DMS114 treated with DMSO at 0.1 percent for 48 hours (cell line): Measurements from ENCODE around the gene CACNA1I.

Experiments
- DNase-seq: peaks from one replicate; lab custom pipeline; 2025; ENCODE audit not compliant: unreplicated experiment; lab: John Stamatoyannopoulos, UW

CACNA1I gene

GRCh38 chr22:39646398-39647063, 76.0 kb downstream of the CACNA1I start:
- no peak for DNase-seq

- DNase-seq = no peak
Measured at GRCh38 chr22:39647836-39648629, 77.5 kb downstream of the CACNA1I start.

GRCh38 chr22:39648630-39648950, 78.0 kb downstream of the CACNA1I start:
- DNase-seq = no peak

GRCh38 chr22:39649500-39650089, 79.0 kb downstream of the CACNA1I start:
- DNase-seq = no peak

- DNase-seq = no peak
Measured at GRCh38 chr22:39651053-39651996, 80.8 kb downstream of the CACNA1I start.

- no peak for DNase-seq
Measured at GRCh38 chr22:39652990-39653786, 82.6 kb downstream of the CACNA1I start.

GRCh38 chr22:39653787-39654077, 83.2 kb downstream of the CACNA1I start:
- DNase-seq = no peak

GRCh38 chr22:39654131-39654926, 83.8 kb downstream of the CACNA1I start:
- no peak for DNase-seq

- no peak for DNase-seq
Measured at GRCh38 chr22:39655004-39655579, 84.5 kb downstream of the CACNA1I start.

- DNase-seq = no peak
Measured at GRCh38 chr22:39655831-39656230, 85.3 kb downstream of the CACNA1I start.

- no peak for DNase-seq
Measured at GRCh38 chr22:39656495-39657490, 86.2 kb downstream of the CACNA1I start.

- no peak for DNase-seq
Measured at GRCh38 chr22:39658367-39658766, 87.8 kb downstream of the CACNA1I start.

GRCh38 chr22:39658806-39659463, 88.4 kb downstream of the CACNA1I start:
- DNase-seq = no peak

GRCh38 chr22:39661501-39661841, 90.9 kb downstream of the CACNA1I start:
- no peak for DNase-seq

- DNase-seq = no peak
Measured at GRCh38 chr22:39661842-39662685, 91.5 kb downstream of the CACNA1I start.

- no peak for DNase-seq
Measured at GRCh38 chr22:39662686-39663052, 92.1 kb downstream of the CACNA1I start.

GRCh38 chr22:39663751-39664150, 93.2 kb downstream of the CACNA1I start:
- DNase-seq = no peak
